Hematopoietic multipotent progenitor cell (in vitro differentiated cells): ENCODE data around the gene SPECC1. TPM values are rescaled to one million over a fixed set of nuclear protein-coding genes. Genes with fewer than 3 reads are reported as not detected.

ENCODE experiments used
- DNase-seq, 3 donors: peaks; one replicate each; pipeline ENCODE4 v3.0.0-alpha.2; 2011 to 2015; ENCODE audit warnings: low read depth in 2 of 3, low spot score in 2 of 3
- total RNA-seq: library from RNA; depleted of rRNA; stranded (reverse); fragments of >200 nt; gene quantifications from one replicate; pipeline ENCODE4 v1.2.3, GENCODE V29; 2012

The SPECC1 gene
- total RNA-seq, 1 donor: 39.9 TPM

DNA sequence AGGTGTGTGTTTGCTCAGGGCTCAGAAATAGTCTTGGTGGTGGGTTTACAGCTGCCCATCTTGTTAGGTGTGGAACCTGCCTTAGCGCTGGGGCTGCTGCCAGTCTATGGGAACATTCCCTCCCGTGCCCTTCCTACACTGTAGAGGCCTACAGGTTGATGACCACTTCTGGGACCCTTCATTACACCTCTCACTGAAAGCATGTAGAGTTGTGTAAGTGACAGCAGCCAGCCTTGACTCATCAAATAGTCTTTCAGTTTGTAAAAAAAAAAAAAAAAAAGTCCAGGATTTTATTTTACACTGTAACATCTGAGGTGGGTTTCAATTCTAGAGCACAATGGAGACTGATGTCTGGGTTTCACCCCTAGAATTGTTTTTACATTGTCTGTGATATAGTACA lies 193.9 kb downstream of the SPECC1 start:
- DNase-seq: no peak

DNA sequence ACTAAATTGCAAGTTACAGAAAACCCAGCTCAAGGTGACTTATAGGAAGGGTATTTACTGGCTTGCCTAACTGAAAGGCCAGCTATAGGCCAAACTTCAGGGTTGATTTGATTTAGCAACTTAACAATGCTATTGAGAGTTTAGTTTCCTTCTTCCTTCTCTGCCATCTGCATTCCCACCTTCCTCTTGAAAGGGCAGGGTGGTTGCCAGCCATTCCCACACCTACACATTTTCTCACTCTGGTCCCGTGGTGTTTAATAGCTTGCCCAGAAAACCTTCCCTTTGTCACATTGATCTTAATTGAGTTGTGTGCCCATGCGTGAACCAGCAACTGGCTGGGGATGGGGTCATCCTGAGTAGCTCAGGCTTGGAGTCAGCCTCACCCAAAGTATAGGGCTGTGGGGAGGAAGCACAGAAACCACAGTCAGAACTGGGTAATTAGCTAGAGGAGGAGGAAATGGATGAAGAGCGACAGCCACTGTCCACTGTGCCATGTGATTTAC lies 194.7 kb downstream of the SPECC1 start:
- DNase-seq: no peak

DNA sequence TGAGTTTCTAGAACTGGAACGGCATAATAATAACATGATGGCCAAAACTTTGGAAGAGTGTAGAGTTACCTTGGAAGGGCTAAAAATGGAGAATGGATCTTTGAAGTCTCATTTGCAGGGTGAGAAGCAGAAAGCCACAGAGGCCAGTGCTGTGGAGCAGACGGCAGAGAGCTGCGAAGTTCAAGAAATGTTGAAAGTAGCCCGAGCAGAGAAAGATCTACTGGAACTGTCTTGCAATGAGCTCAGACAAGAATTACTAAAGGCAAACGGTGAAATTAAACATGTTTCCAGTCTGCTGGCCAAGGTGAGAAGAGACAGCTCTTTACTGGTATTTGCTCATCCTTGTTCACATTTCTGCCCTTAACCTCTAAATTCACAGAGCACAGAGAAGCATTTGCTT lies 196.4 kb downstream of the SPECC1 start:
- no peak for DNase-seq

DNA sequence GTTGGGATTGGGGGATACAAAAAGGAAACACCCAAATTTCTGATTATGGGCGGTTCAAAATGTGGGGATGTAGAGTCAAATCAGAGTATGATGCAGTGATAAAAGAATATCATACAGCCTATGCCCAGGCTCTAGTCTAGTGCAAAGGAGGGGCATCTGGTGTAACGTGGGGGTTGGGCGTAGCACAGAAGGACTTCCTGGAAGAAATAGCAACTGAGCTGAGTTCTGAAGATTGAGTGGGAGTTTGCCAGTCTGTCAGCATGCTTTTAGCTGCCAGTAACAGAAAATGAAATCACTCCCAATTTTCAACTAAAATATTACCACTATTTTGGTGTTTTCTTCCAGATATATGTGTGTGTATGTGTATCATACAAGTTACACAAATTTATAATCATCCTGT lies 196.9 kb downstream of the SPECC1 start:
- no peak for DNase-seq

DNA sequence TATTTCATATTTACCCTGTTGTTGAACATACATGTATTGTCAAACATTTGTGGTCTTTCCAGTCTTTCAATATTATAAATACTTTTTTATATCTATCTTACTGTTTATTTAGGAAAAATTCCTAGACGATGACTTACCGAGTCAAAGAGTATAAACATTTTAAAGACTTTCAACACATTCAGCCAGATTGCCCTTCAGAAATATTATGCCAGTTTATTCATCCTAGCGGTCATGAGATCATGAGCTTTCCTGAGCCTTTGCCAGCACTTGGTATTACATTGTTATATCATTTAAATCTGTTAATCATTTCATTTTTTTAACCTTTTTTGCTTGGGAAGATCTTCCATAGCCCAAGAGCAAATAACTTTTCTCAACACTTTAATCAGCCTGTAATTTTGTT lies 197.4 kb downstream of the SPECC1 start:
- DNase-seq: no peak

DNA sequence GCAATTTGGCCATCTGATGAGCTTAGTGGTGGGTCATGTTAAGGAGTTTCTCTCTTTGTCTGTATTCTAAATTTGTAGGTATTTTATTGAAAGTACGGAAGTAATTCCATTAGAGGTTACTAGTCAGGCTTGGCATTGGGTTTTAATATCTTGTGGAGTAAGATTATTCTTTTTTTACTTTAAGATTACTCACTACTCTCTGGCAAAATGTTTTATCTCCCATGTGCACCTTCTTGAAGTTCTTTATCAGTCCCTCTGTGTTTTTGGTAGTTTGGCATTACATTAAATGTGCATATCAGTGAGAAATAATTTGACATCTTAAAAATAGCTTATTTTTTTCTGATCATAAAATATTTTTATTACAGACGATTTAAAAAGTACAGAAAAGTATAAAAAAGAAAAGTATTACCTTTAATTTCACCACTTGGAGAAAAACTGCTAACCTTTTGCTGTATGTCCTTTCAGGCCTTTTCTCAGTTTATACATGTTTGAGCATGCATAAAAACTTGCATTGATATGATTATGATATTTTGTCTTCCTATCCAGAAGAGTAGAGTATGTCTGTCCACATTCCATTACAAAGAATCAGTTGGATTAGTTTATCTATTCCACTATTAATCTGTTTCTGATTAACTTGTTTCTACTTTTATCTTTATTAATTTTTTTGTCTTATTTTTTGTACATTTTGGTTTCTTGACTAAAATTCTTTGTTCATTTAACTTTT lies 198.3 kb downstream of the SPECC1 start:
- DNase-seq: peak in 1 of 3 donors; percentile 34

DNA sequence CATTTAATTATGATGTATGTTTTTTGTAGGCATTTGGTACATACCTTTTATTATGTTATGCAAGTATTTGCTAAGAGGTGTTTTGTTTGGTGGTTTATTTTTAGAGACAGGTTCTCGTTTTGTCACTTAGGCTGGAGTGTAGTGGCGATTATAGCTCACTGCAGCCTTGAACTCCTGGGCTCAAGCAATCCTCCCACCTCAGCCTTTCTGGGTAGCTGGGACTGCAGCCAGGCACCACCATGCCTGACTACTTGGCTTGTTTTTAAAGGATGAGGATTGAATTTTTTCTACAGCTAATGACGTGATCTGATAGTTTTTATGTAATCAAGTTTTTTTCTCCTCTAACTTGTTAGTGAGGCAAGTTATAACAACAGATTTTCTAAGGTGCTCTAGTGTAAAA lies 199.6 kb downstream of the SPECC1 start:
- DNase-seq: no peak

DNA sequence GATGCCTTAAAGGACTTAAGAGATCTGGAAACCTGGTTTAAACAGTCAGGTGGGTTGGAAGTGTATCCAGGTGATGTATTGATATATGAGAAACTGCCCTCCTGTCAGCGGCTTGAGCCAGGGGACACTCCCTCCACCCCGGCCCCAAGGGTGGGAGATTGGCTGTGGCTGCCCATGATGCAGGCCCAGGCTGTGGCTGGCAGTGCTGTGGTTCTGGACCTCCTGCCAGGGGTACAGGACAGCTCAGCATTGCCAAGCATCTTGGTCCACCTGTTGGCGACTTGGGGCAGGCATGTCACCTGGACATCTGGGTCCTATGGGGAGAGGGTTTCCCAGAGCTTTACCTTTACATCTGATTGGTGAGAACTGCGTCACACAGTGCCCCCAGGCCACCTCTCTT lies 201.0 kb downstream of the SPECC1 start:
- no peak for DNase-seq

DNA sequence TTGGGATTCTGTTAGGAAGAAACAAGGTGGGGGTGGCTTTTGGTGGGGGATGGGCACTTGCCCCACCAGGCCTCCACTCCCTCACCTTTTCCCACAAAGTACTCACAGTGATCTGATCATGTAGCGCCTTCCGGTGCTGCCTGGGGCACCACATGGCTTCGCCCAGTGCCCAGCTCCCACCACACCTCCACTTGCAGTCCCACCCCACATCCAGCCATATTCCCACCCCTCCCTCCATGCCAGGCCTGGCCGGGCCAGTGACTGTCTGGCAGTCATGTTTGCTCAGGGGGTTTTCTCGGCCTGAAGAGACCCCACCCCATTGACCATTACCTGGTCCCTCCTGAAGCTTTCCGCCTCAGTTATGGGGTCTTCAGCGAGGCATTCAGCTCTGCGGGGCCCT lies 201.5 kb downstream of the SPECC1 start:
- DNase-seq: no peak

DNA sequence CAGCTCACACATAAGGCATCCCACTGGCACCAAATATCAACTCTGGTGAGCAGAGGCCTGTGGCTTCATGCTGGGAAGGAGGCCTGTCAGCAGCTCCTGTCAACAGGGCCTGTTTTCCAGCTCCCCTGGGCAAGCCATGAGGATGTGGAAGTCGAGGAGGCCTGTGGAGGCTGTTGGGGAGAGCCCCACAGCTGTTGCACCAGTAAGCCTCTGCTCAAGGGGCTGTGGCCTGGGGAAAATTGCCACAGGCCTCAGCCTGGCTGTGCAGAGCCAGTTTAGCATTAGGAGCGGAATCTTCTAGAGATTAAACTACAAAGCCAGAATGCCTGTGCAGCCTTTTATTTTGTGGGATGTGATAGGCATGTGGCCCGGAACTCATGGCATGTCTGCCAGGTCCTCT lies 202.1 kb downstream of the SPECC1 start:
- DNase-seq: no peak

DNA sequence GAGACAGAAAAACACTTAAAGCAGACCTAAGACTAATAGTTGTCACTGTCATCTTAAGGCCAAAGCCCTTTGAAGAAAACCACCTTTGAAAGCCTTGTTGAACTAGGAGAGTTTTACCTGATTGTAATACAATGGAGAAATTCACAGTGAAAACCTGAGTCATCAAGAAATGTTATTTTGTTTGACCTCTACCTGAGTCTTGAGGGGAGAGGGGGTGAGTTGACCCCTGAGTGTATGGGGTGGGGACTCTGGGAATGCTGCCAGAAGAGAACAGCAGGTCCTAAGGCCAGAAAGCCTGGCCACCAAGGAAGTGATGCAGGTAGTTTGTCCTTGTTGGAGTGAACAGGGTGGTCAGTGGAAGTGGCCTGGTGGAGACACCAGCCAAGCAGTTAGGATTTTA lies 204.3 kb downstream of the SPECC1 start:
- no peak for DNase-seq

DNA sequence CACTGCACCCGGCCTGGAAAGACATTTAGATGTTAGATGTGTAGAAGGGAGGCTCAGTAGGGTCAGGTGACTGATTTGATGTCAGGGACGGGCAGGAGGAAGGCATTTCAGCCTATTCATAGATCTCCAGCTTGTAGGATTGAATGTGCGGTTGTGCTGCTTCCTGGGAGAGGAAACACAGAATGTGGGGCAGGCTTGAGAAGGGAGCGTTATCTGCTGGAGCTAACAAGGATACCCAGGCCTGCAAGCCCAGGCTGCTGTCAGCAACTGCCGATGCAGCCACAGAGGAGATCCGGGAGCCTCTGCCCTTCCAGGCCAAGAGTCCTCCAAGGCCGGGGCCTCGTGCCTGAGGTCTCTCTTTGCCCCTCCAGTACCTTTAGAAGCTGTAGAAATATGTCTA lies 205.6 kb downstream of the SPECC1 start:
- no peak for DNase-seq

DNA sequence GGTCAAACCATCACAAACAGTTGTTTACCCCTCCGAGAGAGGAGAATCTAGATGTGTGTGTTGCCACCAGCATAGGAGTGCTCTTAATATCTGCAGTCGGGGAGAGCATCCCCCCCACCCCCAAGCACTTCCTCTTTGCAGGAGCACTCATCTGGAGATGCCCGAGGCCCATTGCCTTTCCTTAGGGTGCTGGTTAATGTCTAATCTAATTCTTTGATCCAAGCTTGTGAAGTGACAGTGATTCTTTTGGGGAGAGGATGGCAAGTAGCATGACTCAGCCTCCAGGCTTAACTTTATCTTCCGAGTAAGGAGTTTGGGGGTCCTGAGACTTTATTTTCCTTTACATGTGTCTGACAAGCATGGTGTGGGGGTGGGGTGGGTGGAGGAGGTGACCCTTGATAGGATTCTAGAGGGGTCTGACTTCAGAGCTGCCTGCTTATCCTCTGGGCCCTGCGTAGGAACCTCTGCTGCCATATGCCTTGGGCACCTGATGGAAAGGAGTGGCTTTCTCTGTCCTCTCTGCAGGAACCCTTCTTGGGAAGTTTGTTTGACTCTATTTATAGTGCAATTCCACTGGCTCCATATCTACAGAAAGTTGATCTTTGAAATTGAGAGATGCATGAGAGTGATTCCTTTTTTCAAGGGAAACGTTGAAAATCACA lies 207.1 kb downstream of the SPECC1 start:
- DNase-seq: no peak

DNA sequence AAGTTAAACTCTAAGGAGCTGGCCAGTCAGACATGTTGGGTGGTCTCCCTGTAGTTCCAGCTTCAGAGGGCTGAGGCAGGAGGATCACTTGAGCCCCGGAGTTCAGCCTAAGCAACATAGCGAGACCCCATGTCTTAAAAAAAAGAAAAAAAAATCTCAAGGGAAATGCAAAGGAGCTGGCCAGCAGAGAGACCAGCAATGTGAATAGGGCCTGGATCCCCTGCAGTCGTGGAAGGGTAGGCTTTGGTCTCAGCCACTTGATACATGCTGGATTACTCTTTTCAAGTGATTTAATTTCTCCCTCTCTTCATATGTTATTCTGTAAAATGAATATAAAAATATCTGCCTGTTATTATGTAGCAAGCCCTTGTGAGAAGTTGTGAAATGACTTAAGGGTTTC lies 207.7 kb downstream of the SPECC1 start:
- no peak for DNase-seq

DNA sequence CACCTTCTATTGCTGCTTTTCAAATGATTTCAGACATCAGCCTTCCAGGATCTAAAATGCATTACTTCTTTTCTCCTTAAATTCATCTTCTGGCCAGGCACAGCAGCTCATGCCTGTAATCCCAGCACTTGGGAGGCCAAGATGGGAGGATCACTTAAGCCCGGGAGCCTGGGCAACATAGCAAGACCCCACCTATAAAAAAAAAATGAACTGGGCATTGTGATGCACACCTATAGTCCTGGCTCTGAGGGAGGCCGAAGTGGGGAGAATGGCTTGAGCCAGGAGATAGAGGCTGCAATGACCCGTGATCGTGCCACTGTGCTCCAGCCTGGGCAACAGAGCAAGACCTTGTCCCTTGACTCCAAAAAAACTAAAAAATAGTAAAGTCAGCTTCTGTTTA lies 208.5 kb downstream of the SPECC1 start:
- no peak for DNase-seq

DNA sequence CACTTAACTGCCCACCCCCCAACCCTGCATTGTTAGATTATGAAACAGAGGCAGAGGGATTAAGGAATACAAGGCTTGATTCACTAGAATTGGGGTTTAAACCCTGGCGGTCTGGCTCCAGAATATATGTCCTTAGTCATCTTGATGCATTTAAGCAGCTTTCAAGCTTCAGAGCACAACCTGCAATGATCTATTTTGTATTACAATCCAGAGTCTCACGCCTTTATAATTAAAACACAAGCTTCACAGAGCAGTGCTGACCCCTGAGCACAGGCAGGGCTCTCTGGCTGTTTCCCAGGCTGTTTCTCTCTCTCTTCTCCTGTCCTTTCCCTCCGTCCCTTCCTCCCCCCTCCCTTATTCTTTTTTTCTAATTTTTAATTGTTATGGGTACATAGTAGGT lies 209.1 kb downstream of the SPECC1 start:
- DNase-seq: no peak

DNA sequence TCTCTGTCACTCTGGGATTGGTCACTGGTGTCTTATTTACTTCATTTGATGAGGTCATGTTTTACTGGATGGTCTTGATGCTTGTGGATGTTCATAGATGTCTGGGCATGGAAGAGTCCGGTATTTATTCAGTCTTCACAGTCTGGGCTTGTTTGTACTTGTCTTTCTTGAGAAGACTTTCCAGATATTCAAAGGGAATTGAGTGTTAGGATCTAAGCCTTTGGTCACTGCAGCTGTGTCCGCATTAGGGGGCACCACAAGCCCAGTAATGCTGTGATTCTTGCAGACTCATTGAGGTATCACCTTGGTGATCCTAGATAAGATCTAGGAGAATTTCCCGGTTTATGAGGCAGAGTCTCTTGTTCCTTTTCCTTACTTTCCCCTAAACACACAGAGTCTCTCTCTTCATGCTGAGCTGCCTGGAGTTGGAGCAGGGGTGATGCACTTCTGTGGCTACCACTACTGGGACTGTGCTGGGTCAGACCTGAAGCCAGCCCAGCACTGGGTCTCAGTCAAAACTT lies 214.7 kb downstream of the SPECC1 start:
- DNase-seq: no peak

DNA sequence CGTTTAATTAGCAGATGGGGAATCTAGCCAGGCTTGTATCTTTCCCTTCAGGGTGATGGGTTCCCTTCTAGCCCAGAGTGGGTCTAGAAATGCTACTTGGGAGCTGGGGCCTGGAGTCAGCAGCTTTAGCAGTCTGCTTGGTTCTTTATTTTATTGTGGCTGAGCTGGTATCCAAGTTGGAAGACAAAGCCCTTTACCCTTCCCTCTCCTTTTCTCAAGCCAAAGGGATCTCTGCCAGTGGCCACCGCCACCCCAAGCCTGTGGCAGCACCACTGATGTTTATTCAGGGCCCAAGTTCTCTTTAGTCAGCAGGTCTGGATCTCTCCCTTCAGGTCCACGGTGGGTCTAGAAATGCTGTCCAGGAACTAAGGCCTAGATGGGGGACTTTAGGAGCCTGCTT lies 215.2 kb downstream of the SPECC1 start:
- DNase-seq: no peak

DNA sequence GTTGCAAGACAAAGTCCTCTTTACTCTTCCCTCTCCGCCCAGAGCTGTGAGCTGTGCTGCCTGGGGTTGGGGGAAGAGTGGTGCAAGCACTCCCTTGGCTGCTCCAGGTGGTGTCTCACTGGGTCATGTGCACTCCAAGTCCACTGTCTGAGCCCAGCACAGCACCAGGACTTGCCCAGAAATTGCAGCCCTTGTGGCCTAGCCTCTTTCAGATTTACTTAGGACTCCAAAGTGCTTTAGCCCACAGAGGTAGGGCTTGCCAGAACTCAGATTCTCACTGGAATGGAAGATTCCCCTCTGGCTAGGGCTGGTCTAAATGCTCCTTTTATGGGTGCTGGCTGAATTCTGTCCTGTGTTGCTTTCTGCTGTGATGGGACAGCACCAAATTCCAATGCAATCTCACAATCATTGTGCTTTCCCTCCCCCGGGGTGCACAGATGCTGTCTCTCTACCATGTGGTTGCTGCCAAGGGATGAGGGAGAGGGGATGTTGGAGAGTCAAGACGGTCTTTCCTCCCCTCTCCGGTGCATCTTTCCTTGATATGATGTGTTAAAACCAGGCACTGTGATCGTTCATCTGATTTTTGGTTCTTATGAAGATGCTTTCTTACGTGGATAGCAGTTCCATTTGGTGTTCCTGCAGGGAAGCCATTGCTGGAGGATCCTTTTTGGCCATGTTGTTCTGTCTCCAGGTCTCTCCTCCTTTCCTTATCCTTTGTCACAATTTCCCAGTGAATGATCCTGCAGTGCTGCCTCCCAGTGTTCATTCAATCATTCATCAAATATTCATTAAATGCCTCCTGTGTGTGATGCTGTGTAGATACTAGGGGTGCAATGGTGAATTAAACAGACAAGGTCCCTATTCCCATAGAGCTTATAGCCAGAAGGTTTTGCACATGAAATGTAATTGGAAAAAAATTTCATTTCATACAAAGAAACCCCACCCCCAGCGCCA lies 216.3 kb downstream of the SPECC1 start:
- no peak for DNase-seq

DNA sequence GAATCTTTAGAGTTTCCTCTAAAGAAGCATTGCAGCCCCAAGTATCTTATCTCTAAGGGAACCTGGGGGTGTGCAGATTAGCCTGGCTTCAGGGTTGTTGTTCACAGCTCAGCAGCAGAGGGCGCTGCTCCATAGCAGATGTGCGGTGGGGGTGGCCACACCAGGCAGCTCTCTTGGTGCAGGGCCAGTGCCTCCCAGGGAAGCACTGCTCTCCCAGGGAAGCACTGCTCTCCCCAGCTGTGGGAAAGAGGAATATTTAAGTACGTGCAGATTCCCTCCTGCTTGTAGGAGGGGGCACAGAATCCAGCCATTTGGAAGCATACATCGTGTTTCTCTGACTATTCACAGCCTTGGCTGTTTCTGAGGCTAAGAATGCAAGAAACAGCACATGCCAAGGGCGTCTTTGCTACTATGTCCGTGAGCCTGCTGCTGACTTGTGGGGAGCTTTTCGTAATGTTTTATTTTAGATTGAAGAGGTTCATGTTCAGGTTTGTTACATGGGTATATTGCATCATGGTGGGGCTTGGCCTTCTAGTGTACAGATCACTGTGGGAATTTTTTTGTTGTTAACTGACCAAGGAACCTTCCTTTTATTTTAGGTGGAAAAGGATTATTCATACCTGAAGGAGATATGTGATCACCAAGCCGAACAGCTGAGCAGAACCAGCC lies 217.8 kb downstream of the SPECC1 start:
- DNase-seq: peak; percentile 59 to 80 (median 70)
